C4-2B (cell line): ENCODE measurements around the gene ALDOA.

Experiments used
- H3K27ac ChIP-seq: fragments of 450-650 bp; 2 replicates; pipeline ENCODE4 v1.5.1; 2017
- CTCF ChIP-seq: fragments of 450-650 bp; conservative IDR thresholded peaks from 2 replicates; pipeline ENCODE4 v1.5.1; 2017; ENCODE audit warnings: mild to moderate bottlenecking
- ZFX ChIP-seq: fragments of 450-650 bp; IDR thresholded peaks from 2 replicates; pipeline ENCODE4 v1.6.1; 2017

Gene ALDOA

GRCh38 chr16:30083216-30084055 lies 17.9 kb downstream of the ALDOA start:
- no peak overlapping the region for H3K27ac ChIP-seq
- TF ChIP-seq ZFX (no peak), CTCF (no peak)

- no peak overlapping the region for H3K27ac ChIP-seq
- TF ChIP-seq ZFX (no peak), CTCF (no peak)
Measured at GRCh38 chr16:30084096-30084815, 18.7 kb downstream of the ALDOA start.

- TF ChIP-seq CTCF: no peak
Measured at GRCh38 chr16:30084816-30085159, 19.2 kb downstream of the ALDOA start.

GRCh38 chr16:30085247-30085646 lies 19.7 kb downstream of the ALDOA start:
- no peak for TF ChIP-seq CTCF
- no peak for TF ChIP-seq ZFX
- no peak overlapping the region for H3K27ac ChIP-seq

More at GRCh38 chr16:30084816-30085159, 19.2 kb downstream of the ALDOA start:
- no peak overlapping the region for H3K27ac ChIP-seq

GRCh38 chr16:30085820-30086219 lies 20.3 kb downstream of the ALDOA start:
- H3K27ac ChIP-seq: no peak overlapping the region
- TF ChIP-seq CTCF: no peak
- no peak for TF ChIP-seq ZFX

GRCh38 chr16:30086291-30087140 lies 21.0 kb downstream of the ALDOA start:
- no peak overlapping the region for H3K27ac ChIP-seq

More at GRCh38 chr16:30086291-30087140, 21.0 kb downstream of the ALDOA start:
- TF ChIP-seq CTCF: no peak
- no peak for TF ChIP-seq ZFX
